ENCODE results near the gene FAM222A. TPM values are rescaled to one million over a fixed set of nuclear protein-coding genes. Genes with fewer than 3 reads are reported as not detected.

FAM222A gene
- total RNA-seq, 2 donors from 2014 or later = 0.68 to 2.9 TPM

GRCh38 chr12:109815757-109816617 is 102.4 kb downstream of the FAM222A start:
- no peak for TF ChIP-seq CTCF (IDR thresholded peaks at IDR 0.05)
- Histone ChIP-seq H3K4me1 (ENCODE audit: control insufficient read depth in 1 of 2, low read depth in 2 of 2) (no peaks in the 10 kb centered on the region), H3K4me3 (no peak overlapping the region), H3K36me3 (no peaks in the 10 kb centered on the region), H3K27me3 (replicated peaks; ENCODE audit: insufficient read depth) (no peaks in the 10 kb centered on the region), H3K27ac (no peak overlapping the region), H3K9me3 (no peaks in the 10 kb centered on the region)
- DNase-seq (ENCODE audit: low spot score) (no peak), ATAC-seq (ENCODE audit: insufficient number of reproducible peaks, low FRiP score, low read depth) (no peak)

- no peak for ATAC-seq (ENCODE audit: insufficient number of reproducible peaks, low FRiP score, low read depth)
- H3K27me3 ChIP-seq (replicated peaks; ENCODE audit: insufficient read depth) = no peaks in the 10 kb centered on the region
- no peak for TF ChIP-seq CTCF (IDR thresholded peaks at IDR 0.05)
Measured at GRCh38 chr12:109816870-109817269, 103.2 kb downstream of the FAM222A start.

GRCh38 chr12:109817627-109818231 is 104.1 kb downstream of the FAM222A start:
- ATAC-seq (ENCODE audit: insufficient number of reproducible peaks, low FRiP score, low read depth) (no peak), DNase-seq (ENCODE audit: low spot score) (no peak)
- Histone ChIP-seq H3K27me3 (replicated peaks; ENCODE audit: insufficient read depth) (no peaks in the 10 kb centered on the region), H3K4me3 (no peak overlapping the region), H3K4me1 (ENCODE audit: control insufficient read depth in 1 of 2, low read depth in 2 of 2) (peaks cover 0 to 7% of the 10 kb centered on the region in 2 donors), H3K36me3 (no peaks in the 10 kb centered on the region), H3K9me3 (no peaks in the 10 kb centered on the region), H3K27ac (no peak overlapping the region)
- TF ChIP-seq CTCF (IDR thresholded peaks at IDR 0.05) = no peak

More at GRCh38 chr12:109816870-109817269, 103.2 kb downstream of the FAM222A start:
- Histone ChIP-seq H3K4me3 (no peak overlapping the region), H3K36me3 (no peaks in the 10 kb centered on the region), H3K4me1 (ENCODE audit: control insufficient read depth in 1 of 2, low read depth in 2 of 2) (no peaks in the 10 kb centered on the region), H3K27ac (no peak overlapping the region), H3K9me3 (no peaks in the 10 kb centered on the region)
- no peak for DNase-seq (ENCODE audit: low spot score)

GRCh38 chr12:109818253-109818652 is 104.6 kb downstream of the FAM222A start:
- TF ChIP-seq CTCF (IDR thresholded peaks at IDR 0.05) = no peak
- Histone ChIP-seq H3K36me3 (no peaks in the 10 kb centered on the region), H3K9me3 (no peaks in the 10 kb centered on the region), H3K4me1 (ENCODE audit: control insufficient read depth in 1 of 2, low read depth in 2 of 2) (peaks cover 0 to 12% of the 10 kb centered on the region in 2 donors), H3K27ac (no peak overlapping the region), H3K27me3 (replicated peaks; ENCODE audit: insufficient read depth) (no peaks in the 10 kb centered on the region), H3K4me3 (no peak overlapping the region)
- DNase-seq (ENCODE audit: low spot score) = no peak
- no peak for ATAC-seq (ENCODE audit: insufficient number of reproducible peaks, low FRiP score, low read depth)

GRCh38 chr12:109818905-109819500 is 105.4 kb downstream of the FAM222A start:
- H3K4me3 ChIP-seq = no peak overlapping the region

More at GRCh38 chr12:109818905-109819500, 105.4 kb downstream of the FAM222A start:
- Histone ChIP-seq H3K27ac (no peak overlapping the region), H3K27me3 (replicated peaks; ENCODE audit: insufficient read depth) (no peaks in the 10 kb centered on the region), H3K4me1 (ENCODE audit: control insufficient read depth in 1 of 2, low read depth in 2 of 2) (peaks cover 0 to 16% of the 10 kb centered on the region in 2 donors), H3K9me3 (no peaks in the 10 kb centered on the region), H3K36me3 (no peaks in the 10 kb centered on the region)
- DNase-seq (ENCODE audit: low spot score) (no peak), ATAC-seq (ENCODE audit: insufficient number of reproducible peaks, low FRiP score, low read depth) (no peak)
- TF ChIP-seq CTCF (IDR thresholded peaks at IDR 0.05) = no peak

All from thoracic aorta (tissue), 2 donors.